Renal cortex interstitium (tissue), 11 donors: ENCODE data around the gene KLHL29. TPM values are rescaled to one million over a fixed set of nuclear protein-coding genes. Genes with fewer than 3 reads are reported as not detected.
A peak's percentile ranks its signal among the peaks of the same experiment; 100 is the strongest.
"Not testable (repeated sequence)": the region's sequence is repeated elsewhere in the genome, so short reads cannot be mapped to it uniquely, and the experiment has no call there.

ENCODE experiments used
- DNase-seq, 11 donors: peaks; one replicate each; pipeline ENCODE4 v3.0.0-alpha.2; 2013; ENCODE audit warnings: low read depth in 9 of 11, low spot score in 4 of 11; ENCODE audit errors: extremely low read depth in 1 of 11
- polyA plus RNA-seq, 3 donors: library from polyadenylated mRNA; unstranded; fragments of 120-200 nt; gene quantifications; one replicate each; pipeline ENCODE4 v1.2.1, GENCODE V29; 2013; ENCODE audit not compliant: insufficient read length in 3 of 3

Gene KLHL29
- polyA plus RNA-seq, 3 donors, result 11.8 to 14.6 (median 12.2) TPM

DNA sequence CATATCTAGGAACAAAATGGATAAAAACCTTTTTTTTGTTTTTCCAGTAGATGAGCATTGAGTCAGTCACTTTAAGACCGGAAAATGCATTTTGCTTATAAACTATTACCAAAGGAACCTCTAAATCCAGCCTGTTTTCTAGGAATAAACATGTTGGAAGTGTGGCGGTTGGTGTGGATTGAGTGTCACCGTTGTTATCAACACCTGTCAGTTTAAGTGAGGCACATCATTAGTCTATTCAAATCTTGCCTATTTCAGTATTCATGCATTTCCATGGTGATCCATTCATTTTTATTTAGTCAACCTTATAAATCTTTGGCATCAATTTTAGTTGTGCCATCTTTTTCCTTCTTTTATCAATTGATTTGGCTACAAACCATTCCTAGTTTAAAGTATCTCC lies 3.3 kb downstream of the KLHL29 start:
- DNase-seq, result no peak

DNA sequence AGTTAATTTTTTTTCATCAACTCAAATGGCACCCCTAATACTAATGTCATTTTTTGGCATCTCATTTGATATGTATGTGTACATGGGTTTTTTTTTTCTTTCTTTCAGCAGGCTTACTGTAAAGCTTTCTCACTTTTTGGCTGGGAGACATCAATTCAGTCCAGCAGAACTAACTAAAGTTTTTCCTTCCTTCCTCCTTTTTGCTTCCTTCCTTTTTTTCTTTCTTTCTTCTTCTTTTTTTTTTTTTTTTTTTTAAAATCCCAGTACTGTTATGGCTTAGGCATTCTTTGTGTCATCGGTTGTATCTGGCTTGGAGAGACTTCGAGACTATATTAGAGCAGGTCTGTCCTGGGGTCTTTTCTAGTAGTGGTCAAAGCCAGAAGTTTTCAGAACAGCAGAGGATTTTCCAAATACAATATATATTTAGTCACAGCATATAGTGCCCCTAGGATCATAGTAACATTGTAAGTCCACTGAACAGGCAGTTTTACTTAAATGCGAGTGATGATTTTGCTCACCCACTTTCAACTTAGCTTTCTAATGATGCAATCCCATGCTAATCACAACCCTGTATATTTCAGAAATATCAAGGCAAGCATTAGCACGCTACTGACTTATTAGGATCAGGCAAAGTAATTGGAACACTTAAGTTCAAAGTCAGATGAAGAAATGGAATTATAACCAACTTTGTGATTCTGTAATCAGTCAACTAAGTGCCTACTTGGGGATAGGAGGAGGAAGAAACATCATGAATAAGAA lies 4.0 kb downstream of the KLHL29 start:
- no peak for DNase-seq

DNA sequence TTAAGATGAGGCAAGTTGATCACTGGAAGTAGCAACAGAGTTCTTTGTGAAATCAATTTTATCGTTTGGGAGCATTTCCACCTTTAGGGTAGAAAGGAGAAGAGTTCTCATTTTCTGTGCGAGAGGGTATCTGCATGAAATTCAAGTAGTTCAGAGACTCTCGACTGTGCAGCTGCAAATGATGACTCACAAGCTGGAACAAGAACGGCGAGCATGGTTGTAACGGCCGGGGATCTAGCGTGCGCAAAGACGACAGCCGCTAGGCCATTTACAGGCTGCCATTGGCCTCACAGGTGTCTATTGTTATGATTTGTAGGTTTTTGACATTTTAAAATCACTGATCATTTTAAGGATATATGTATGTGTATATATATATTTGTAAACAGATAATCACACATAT lies 5.2 kb downstream of the KLHL29 start:
- DNase-seq, result no peak

DNA sequence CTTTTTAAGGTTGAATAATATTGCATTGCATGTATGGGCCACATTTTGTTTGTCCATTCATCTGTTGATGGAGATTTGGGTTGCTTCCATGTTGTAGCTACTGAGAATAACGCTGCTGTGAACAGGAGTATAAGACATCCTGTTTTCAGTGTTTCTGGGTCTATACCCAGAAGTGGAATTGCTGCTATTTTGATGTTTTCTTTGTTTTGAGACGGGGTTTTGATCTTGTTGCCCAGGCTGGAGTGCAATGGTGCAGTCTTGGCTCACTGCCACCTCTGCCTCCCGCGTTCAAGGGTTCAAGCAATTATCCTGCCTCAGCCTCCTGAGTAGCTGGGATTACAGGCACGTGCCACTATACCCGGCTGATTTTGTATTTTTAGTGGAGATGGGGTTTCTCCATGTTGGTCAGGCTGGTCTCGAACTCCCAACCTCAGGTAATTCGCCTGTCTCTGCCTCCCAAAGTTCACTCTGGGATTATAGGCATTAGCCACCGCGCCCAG lies 6.3 kb downstream of the KLHL29 start:
- DNase-seq, result not testable (repeated sequence)

DNA sequence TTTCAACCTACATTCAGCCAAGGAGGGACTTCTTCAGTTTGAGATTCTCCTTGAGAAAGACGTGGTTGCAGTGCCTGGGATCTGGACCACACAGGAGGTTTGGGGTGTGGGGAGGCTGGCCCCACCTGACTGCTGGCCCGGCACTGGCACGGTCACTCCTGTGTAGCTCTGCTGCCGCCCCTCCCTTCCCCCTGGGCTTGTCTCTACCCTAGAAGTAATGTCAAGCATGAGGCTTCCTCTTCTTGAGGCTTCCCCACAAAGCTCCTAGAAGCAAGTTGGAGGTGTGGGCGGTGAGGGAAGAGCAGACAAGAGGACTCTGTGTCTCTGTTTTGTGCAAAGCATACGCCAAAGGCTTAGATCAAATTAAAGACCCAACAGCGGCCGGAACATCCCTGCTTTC lies 8.7 kb downstream of the KLHL29 start:
- DNase-seq, result no peak

DNA sequence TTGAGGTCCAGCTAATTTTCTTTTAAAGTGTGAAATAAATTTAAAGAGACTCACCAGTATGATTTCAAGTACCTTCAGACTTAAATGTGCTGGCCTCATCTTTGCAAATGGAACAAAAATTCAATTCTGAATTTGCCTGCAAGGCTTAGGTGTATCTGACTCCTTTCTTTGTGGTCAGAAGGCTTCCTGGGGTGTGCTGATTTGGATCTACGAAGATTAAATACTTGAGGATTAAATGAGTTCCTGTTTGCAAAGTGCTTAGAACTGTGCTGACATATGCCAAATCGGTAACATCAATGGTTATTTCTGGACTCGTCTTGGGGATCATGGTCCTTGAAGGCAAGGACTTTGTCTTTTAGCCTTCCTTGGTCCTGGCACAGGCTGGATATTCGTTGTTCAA lies 9.7 kb downstream of the KLHL29 start:
- DNase-seq, result no peak

DNA sequence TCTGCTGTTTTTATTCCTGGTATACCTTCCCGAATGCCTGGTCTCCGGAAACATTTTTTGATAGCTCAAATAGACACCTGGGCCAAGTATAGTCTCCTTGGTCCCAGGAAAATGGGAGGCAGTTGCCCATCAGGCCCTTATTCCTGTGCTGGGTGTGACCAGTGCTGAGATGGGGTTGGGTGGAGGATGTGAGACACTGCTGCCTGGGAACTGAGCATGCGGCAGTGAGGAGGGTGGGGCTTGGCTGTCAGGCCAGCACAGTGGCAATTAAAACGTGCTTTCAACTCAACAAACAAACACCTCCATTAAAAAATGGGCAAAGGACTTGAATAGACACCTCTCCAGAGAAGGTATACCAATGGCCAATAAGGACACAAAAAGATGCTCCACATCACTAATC lies 12.5 kb downstream of the KLHL29 start:
- no peak for DNase-seq

DNA sequence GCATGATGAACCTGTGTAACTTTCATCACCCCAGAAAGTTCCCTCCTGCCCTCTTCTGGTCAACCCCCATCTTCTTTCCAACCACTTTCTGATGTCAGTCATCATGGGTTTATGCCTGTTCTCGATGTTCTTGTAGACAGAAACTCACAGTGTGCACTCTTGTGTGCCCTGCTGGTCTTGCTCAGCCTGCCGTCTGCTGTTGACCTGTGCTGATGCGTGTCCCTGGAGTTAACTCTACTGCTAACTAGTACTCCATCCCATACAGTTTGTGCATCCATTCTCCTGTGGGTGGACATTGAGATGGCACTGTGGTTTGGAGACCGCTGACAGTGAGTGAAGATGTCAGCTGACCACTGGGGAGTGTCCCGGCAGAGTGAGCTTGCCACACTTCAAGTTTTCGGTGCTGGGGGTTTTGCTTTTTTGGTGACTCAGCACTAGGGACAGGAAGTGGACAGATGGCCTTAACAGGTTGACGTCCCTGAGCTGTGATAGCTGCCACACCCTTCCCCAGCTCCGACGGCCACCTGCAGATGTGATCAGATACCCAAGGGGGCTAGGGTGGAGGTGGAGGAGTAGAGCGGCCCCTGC lies 14.8 kb downstream of the KLHL29 start:
- DNase-seq, result no peak

DNA sequence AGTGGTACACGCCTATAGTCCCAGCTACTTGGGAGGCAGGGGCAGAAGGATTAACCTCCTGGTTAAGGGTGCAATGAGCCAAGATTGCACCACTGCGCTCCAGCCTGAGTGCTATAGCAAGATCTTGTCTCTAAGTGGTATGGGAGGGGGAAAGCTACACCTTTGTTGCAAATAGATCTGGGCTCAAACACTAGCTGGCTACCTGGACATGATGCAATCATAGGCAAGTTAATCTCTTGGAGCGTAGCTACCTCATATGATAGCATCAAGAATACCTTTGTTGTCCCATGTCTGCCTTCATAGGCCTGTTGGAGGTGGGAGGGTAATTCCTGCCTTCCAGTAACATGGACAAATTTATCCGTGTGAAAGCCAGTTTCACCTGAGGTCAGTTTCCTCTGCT lies 15.7 kb downstream of the KLHL29 start:
- no peak for DNase-seq

DNA sequence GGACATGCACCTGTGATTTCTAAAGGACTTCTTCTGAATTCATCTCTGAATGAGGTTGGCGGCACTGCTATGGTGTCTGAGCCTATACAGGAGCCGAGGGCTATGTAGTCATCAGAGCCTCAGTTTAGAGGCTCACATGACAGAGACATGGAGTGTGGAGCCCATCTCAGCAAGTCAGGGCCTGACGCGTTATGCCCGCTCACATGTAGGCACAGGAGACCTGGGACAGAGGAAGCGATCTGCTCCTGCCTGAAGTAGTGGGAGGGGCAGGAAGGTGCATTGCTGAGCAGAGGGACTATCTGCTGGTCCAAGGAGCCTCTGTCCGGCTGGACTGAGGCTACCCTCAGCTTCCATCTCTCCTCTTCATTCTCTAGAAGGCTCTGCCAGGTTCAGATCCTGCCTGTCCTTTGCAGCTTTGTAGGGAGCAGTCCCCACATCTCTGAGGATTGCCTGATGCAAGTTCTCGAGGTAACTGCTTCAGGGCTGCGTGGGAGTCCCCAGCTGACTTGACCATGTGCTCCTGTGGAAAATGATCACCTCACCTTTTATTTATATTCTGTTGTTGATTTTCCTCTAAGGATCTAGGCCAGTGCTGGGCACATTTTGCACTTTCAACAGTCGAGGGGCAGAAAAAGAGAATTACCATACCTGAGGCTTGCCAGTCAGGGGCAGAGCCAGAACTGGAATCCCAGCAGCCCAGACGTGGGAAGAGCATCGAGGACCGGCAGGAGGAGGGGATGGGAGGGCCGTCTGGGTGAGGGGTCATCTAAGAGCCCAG lies 16.6 kb downstream of the KLHL29 start:
- DNase-seq, result no peak

DNA sequence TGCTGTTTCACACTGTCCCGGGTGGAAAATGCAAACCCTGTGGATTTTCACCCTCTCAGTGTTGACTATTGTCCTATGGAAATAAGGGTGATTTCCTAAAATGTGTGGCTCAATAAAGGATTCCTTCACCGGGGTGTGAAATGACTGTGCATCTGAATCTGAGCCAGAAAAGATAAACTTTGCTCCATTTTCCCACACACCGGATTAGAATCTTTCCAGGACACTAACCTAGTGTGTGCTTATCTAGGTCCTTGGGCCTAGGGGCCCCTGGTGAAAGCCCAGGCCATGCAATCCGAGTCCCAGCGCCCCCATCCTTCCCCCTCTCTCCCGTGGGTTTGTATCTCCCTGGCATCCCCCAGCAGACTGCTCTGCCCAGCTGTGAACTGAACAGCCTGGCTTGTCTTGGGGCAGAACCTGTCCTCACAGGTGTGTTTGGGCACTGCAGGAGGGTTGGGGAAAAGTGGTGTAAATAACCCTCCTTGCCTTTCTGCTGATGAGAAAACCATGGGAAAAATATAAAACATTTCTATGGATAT lies 17.3 kb downstream of the KLHL29 start:
- DNase-seq, result no peak

DNA sequence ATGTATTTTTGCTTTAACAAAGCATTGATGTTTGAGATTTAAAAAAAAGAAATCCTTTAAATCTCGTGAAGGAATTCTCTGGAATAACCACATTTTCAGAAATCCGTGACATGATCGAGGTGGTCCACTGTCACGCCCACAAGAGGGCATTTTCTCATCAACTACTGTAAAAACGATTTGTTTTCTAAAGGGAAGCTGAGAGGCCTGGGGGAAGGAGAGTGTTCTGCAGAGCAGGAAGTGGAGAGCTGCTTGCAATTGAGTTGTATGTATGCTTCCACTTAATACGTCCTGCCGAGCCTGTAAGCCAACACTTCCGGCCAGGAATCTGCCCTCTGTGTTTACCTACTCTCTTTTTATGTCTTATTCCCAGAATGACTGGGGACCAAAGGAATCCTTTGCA lies 19.4 kb downstream of the KLHL29 start:
- DNase-seq, result peak in 5 of 11 donors; percentile 44 to 74 (median 58)

DNA sequence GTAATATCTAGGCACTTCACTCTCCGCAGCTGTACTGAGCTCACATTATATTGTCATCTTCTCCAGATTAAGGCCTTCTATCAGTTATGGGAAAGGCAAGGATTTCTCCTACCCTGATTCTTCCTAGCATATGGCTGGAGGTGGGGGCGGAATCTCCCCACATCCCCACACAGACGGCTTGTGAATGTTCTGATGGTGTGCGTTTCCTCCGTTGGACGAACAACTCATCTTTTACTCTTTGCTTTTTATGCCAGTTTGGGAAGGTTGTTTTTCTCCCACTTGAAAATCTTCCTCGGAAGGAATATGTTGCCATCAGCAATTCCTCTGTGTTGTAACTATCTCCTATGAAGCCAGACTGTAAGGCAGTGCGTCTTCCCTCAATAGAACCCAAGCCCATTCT lies 24.3 kb downstream of the KLHL29 start:
- DNase-seq, result no peak

DNA sequence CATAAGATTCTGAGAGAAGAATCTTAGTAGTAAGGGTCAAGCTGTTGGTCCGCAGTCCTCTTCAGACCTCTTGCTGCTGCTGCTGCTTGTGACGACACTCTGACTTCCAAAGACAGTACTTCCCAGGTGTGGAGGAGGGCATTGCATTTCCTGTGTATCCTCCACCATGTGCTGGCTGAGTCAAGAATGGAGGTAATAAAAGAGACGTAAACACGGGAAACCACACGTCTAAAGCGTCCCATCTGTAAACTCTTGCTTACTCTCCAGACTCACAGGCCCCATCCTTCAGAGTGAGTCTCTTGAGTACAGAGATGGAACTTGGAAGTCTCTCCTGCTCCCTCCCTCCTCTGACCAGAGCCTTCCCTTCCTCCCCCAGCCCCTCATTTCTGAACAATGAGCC lies 25.6 kb downstream of the KLHL29 start:
- no peak for DNase-seq

DNA sequence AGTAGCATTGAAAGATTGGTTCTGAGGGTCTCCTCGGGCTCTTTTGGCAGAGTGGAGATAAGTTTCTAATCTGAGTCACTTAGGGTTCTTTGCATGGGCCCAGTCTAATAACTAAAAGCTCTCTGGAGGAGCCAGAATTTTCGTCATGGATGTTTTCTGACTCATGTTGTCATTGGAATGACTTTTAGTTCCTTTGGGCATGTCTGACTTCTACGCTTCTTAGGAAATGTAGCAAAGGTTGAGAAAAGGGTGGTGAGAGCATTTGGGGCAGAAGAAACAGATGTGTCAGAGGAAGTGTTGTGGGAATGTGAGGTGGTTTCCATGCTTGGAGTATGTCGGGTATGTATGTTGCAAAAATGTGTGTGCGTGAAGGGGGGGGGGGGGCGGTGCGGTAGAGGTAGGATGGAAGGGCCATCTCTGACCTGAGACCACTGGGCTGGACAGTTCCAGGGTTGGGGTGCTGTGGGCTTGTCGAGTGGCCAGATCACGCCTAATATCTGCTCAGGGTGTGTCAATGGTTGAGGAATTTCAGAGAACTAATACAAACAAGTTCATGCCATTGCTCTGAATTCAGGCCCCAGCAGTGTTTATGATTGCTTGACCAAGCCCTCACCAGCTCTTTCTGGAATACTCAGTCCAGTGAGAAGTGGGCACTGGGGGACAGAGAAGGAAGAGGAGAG lies 26.9 kb downstream of the KLHL29 start:
- no peak for DNase-seq

DNA sequence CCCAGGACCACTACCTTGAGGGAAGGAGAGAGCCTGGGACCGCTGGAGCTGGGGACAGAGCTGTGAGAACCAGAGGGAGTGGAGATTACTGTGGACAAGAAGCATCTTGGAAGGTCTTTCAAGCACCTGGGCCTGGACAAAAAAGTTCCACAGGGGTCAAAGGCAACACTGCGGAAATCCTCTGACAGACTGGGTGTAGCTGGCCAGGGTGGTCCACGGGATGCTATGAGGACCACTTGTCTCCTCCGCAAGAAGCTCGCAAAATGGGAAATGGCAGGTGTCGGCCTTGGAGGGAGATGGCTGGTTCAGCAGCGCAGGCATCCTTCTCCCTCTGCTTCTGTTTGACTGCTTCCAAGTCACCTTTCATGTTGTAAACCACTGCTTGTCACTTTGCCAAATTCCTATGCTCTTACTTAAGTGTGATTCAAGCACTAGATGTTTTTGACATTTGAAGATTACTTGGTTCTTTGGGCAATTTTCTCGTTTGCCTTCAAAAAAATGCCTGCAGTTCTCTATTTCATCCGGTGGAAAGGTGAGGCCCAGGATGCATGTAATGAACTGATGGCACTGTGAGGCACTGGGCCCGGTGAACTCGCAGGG lies 27.7 kb downstream of the KLHL29 start:
- DNase-seq, result no peak

DNA sequence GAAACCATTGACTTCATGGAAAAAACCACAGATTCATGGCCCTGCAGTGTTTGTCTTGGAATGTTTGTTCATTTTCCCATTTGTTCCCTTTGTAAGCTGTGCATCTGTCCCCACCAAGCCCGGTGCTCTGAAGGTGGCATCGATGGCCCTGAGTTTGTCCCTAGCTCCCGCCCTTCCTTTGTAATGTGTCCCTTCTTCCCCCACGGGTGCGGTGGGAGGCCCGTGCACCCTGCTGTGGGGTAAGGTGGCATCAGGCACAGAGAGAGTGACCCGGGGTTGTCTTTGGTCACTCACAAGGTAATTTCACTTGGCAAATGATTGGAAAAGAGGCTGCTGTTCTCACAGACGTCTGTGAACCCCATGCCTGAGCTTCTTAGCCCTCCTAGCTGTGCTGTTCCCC lies 28.7 kb downstream of the KLHL29 start:
- no peak for DNase-seq

DNA sequence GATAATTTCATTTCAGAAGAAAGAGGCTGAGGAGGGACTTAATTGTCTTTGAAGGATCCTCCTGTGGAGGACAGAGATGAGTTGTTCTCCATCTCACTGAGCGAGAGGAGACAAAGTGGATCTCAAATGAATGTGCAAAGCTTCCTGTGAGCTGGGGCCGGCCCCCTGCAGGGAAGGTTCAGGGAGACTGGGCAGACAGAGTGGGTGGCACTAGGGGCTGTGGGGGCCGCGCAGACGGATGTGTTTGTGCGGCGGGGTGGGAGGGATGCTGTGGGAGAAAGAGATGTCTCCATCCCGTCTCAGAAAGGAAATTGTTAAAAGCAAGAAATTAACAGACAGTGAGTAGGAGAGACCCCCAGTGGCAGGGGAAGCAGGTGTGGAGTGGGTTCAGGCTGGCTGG lies 29.1 kb downstream of the KLHL29 start:
- no peak for DNase-seq

DNA sequence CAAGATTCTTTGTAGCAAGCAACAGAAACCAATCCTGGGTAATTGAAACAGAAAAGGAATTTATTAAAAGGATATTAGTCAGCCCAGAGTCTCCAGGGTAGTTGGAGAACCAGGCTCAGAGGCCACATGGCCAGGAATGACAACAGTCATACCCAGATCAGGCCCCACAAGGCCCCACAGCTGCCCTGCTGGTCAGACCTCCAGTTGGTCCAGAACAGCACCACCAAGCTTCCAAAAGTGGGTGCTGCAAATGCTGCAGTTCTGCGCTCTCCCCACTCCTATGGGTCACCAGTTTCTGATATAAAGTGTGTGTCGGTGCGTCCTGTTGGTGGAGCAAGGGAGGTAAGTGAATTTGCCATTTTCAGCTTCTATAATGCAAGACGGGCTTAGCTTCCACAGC lies 29.9 kb downstream of the KLHL29 start:
- DNase-seq, result no peak
